SIG-M5 (cell line): ENCODE measurements around the gene NUP210.

Experiments
- DNase-seq: peaks from one replicate; lab custom pipeline; 2025; lab: John Stamatoyannopoulos, UW

NUP210 gene

GRCh38 chr3:13274551-13275332 is 145.4 kb downstream of the NUP210 start:
- DNase-seq: no peak

- no peak for DNase-seq
Observed at GRCh38 chr3:13274125-13274524, 146.0 kb downstream of the NUP210 start.

- no peak for DNase-seq
Observed at GRCh38 chr3:13273604-13274105, 146.5 kb downstream of the NUP210 start.

- no peak for DNase-seq
Observed at GRCh38 chr3:13272831-13273603, 147.1 kb downstream of the NUP210 start.

- no peak for DNase-seq
Observed at GRCh38 chr3:13269711-13270378, 150.3 kb downstream of the NUP210 start.

GRCh38 chr3:13268961-13269441 is 151.1 kb downstream of the NUP210 start:
- DNase-seq: no peak

GRCh38 chr3:13268120-13268519 is 152.0 kb downstream of the NUP210 start:
- no peak for DNase-seq

- DNase-seq: no peak
Observed at GRCh38 chr3:13266651-13267362, 153.3 kb downstream of the NUP210 start.
